GM18507 (cell line): ENCODE data around the gene SLC25A47.
A peak's percentile ranks its signal among the peaks of the same experiment; 100 is the strongest.
"Not testable (repeated sequence)": the region's sequence is repeated elsewhere in the genome, so short reads cannot be mapped to it uniquely, and the experiment has no call there.

Source experiments
- DNase-seq: peaks from one replicate; pipeline ENCODE4 v3.0.0; 2011; ENCODE audit warnings: low read depth; ENCODE audit not compliant: insufficient read length; ENCODE audit errors: extremely low spot score
- FAIRE-seq: peaks from 2 replicates; lab custom pipeline; 2011; peaks lifted over from hg19 to GRCh38; lab: Jason Lieb, UNC

Gene SLC25A47

DNA sequence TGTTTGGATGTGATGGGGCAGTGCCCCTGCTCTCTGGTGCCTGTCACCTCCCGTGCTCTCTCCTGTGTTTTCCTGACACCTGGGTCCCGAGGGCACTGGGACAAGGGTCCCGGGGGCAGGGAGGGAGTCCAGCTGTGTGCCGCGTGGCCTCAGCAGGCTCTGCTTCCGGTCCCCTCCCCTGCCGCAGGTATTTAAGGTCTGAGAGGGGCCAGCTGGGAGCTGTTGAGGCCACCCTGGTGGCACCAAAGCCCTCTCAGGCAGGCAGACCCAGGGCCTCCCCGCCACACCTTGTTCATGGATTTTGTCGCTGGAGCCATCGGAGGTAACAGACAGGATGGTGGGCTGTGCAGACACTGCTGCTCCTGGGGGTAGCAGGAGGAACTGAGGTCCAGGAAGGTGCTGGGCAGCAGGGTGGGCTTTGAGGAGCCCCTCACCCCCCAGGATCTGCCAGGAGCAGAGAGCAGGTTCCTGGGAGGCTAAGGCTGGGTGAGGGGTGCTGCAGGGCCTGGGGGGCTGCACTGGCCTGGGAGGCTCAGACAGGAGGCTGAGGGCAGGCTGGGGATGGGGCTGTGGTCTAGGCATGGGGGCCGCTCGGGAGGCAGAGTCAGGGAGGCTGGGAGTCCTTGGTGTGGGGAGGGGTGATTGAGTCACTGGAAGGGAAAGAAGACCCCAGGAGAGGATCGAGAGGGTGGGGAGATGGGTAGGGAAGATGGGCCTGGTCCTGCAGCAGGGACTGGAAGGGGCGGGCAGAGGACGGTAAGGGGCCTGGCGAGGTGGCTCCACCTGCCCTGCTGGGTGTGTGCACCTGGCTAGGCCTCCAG is at the start of gene SLC25A47:
Gene SLC25A47, plus strand, starts transcription at position 219 of the 821 bp plus-strand sequence. Its CDS starts 76 bp downstream, at position 295.
- no peak for FAIRE-seq

DNA sequence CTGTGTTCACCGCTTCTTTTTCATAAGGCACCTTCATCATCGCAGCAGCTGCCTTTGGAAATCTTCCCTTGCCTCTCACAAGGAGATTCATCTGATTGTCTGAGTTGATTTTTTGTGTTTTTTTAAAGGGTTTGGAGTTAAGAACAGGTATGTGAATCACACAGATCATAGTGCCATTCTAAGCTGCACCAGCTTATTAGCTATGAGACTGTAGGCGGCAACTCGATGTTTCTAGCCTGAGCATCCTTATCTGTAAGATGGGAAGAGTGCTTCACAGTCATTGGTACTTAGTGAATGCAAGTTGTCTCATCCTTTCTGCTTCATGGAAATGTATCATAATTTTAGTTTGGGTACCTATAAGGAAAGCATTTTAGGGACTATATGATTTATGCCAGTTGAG is 48.9 kb upstream of the SLC25A47 start:
- DNase-seq (no peak), FAIRE-seq (no peak)

More for the DNA sequence above, at the start of gene SLC25A47:
- no peak for DNase-seq

DNA sequence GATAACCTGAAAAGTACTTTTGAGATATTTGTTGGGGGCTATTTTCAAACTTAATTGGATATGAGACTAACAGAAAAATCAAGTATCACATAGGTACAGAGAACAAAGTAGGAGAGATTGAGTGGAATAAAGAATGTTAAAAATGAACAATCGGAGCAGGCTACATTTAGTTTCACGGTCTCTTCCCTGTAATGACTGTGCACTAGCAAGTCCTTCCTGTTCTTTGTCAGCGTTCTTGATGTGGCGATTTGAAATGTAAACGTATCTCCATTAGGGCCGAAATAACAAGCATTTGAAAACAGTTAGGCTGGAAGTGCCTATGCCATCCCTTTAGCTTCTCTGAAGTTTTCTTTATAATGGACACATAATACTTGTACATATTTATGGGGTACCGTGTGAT is 47.9 kb upstream of the SLC25A47 start:
- FAIRE-seq (no peak), DNase-seq (no peak)

DNA sequence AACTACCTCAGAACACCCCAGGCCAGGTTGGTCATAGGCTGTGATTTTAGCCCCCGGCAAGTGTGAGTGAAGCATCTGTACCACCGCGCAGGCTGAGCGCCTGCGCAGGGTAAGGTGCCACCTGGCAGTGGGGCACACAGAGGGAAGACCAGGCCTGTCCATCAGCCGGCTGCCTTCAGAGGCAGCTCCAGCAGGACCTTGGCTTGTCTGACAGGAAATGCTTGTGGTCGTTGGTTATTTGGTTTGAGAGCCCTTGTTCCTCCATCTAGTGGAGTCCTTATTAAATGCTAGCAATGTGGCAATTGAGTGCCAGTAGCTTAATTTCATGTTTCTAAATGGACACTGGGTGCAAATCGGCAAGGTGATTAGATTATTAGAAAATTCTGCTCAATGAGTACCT is 44.4 kb upstream of the SLC25A47 start:
- FAIRE-seq (peak; percentile 62), DNase-seq (no peak)

GRCh38 chr14:100279133-100279532 is 44.0 kb upstream of the SLC25A47 start:
- no peak for DNase-seq
- no peak for FAIRE-seq

DNA sequence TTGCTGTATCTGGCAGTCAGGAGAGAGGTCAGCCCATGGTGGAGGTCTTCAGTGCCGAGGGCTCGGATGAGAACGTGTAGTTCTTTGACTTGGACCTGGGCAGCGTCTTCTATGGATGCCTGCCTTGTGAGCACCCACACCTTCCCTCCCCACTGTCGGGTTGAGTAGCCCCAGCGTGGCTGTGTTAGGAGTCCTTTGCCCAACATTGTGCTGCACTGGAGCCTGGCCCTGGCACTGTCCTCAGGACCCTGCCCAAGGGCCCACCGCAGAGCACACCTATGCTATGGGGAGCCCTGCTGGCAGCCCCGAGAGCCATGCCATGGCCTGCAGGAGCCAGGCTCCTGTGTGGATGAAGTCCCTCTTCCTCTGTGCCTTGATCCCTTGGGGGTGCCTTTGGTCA is 43.6 kb upstream of the SLC25A47 start:
- no peak for FAIRE-seq

DNA sequence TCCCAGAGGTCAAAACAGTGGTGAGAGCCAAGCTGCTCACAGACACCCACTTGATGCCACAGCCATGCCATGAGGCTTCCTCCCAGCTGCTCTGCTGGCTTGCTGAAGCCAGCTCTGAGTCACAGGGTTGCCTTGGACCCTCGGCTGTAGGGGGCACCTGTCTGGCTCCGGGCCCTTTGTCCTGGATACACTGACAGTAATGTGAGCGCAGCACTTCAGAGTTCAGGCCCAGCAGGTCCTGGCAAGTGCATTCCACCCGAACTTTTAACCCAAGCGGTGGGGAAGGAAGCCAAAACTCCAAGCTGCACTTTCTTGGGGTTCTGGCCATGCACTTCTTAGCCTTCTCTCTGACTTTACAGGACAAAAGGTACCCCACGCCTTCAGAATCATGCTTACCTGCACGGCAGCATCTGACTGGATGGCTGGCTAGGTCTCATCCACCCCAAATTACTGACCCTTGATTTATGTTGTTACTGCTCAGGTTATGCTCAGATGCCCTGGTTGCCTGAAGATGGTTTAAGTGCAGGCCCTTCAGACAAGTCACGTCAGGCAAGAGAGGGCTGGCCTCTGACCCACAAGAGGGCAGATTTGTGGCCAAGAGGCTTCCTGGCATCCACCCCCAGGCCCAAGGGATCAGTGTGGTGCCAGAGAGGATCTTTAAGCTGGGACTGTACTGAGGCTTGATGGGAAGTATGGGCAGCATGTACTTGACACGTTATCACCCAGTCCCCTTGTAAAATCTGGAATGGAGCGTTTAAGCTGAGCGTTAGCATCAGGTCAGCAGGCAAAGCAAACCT is 41.7 kb upstream of the SLC25A47 start:
- no peak for DNase-seq
- FAIRE-seq, result no peak

More for the DNA sequence above, 43.6 kb upstream of the SLC25A47 start:
- no peak for DNase-seq

- FAIRE-seq, result no peak
- DNase-seq, result no peak
Observed at GRCh38 chr14:100282083-100282350, 41.1 kb upstream of the SLC25A47 start.

DNA sequence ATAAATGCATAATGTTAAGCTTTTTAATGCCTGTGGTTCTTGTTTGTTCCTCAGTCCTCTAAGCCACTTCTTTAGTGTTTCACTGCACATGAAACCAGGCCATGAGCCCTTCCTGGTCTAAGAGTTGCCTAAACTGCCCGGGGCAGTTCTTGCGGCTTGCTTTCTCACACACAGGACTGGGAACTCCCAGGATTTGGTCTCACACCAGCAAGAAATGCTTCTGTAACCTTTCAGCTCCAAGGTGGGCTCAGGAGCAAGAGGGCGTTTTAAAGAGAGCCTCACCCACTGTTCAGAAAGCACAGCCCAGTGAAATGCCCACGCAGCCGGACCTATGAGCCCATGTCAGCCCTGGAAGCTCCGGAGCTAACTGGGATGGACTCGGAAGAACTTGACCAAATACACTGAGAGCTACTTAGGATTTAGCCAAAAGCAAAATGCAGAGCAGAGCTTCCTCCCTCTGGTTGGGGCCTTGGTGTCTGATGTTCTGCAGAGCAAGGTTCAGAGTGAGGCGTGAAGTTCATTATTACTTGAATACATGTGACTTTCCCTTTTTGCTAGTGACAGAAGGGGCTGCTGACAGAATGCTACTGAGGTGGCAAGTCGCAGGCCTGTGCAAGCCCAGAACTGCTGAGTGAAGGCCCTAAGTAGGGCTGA is 40.2 kb upstream of the SLC25A47 start:
- DNase-seq, result no peak
- no peak for FAIRE-seq

GRCh38 chr14:100283436-100283835 is 39.7 kb upstream of the SLC25A47 start:
- DNase-seq, FAIRE-seq: not testable (repeated sequence)

DNA sequence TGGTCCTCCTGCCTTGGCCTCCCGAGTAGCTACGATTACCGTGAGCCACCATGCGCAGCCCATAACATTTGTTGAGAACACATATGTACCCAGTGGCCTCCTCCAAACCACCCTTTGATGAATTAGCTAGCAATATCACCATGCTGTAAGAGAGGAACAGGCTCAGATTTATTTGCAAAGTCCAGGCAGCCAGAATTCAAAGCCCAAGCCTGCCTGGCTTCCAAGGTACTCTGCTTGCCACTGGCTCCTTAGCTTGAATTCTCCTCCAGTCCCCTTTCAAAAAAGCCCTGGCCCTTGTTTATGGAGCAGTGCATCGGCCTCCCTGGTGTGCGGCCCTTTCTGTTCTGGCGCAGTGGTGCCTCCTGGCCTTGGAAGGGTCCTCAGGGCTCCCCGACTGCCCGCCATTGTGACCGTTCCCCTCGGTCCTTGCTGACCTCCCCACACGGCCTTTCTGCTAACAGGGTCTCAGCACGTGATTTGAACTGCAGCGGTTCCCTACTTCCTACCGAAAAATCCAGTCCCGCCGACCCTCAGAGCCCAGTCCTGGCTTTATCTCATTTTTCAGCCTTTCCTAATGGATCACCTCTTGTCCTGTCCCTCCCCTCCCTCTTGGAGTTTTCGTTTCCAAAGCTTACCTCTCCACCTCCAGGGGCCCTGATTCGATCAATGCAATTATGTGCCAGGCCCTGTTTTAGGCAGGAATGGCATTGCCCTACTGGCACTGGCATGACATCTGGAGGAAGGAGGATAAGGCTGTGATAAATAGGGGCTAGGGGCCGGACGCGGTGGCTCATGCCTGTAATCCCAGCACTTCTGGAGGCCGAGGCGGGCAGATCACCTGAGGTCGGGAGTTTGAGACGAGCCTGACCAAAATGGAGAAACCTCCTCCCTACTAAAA is 38.9 kb upstream of the SLC25A47 start:
- FAIRE-seq, result no peak
- DNase-seq, result no peak

DNA sequence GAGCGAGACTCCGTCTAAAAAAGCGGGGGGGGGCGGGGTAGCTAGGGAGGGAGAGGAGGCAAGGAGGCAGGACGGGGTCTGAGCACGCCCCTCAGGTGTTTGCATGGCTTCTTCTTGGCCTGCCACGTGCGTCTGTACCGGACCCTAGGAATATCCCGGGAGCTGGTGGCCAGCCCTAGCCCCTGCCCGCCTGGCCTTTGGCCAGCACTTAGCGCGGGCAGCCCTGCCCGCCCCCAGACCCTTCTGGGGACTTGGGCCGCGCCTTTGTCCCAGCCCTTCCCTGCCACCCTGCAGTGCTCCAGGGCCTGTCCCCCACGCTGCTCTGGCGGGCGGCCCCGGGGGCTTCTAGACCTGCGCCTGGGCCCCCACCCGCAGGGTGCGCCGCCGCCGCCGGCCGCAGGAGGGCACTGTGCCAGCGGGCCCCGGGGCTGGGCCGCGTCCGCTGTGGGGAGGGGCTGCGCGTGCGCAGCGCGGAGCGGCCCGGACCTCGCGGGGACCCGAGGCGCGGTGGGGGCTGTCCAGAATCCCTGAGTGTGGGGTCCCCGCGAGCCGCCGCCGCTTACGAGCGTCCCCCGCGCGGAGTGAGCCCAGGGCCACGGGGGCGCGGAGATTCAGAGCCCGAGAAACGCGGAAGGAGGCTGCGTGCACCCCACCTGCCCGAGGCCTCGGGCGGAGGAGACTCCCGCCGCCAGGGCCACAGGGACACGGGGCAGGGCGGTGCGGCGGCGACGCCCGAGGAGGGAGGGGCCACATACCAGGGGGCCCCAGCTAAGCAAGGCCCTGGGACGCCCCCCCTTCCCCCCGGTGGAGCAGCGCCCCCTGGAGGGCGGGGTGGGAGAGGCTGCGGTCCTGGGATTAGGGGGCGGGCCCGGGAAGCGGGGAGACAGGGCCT is 37.9 kb upstream of the SLC25A47 start:
- FAIRE-seq, result peak; percentile 65
- peak; percentile 90 for DNase-seq

GRCh38 chr14:100285913-100286400 is 37.2 kb upstream of the SLC25A47 start:
- DNase-seq (no peak), FAIRE-seq (no peak)

- no peak for DNase-seq
- FAIRE-seq, result no peak
Observed at GRCh38 chr14:100286484-100287191, 36.5 kb upstream of the SLC25A47 start.

GRCh38 chr14:100287202-100287997 is 35.7 kb upstream of the SLC25A47 start:
- DNase-seq (no peak), FAIRE-seq (no peak)

GRCh38 chr14:100287998-100288295 is 35.2 kb upstream of the SLC25A47 start:
- FAIRE-seq, DNase-seq: not testable (repeated sequence)
